H9 (cell line): ENCODE measurements around the gene MRLN. TPM values are rescaled to one million over a fixed set of nuclear protein-coding genes. Genes with fewer than 3 reads are reported as not detected.

ENCODE experiments used
- DNase-seq: peaks from one replicate; pipeline ENCODE4 v3.0.0-alpha.2; 2017
- H2AFZ ChIP-seq: one replicate; pipeline ENCODE4 v1.6.1; 2013; ENCODE audit warnings: mild to moderate bottlenecking, low read length, control low read depth, moderate library complexity
- H2AK5ac ChIP-seq: 2 replicates; pipeline ENCODE4 v1.6.1; 2013; ENCODE audit warnings: low read length, control low read depth, mixed read lengths; ENCODE audit not compliant: insufficient read length
- H2BK120ac ChIP-seq: one replicate; pipeline ENCODE4 v1.6.1; 2013; ENCODE audit warnings: low read depth, mild to moderate bottlenecking, low read length, control low read depth, inconsistent platforms; ENCODE audit not compliant: poor library complexity, severe bottlenecking
- H2BK12ac ChIP-seq: 2 replicates; pipeline ENCODE4 v1.6.1; 2013; ENCODE audit warnings: low read length, control low read depth, mixed read lengths, low read depth; ENCODE audit not compliant: insufficient read length
- H2BK15ac ChIP-seq: 2 replicates; pipeline ENCODE4 v1.6.1; 2013; ENCODE audit warnings: low read depth, low read length, control low read depth
- H2BK20ac ChIP-seq: one replicate; pipeline ENCODE4 v1.6.1; 2013; ENCODE audit warnings: low read depth, mild to moderate bottlenecking, low read length, control low read depth, inconsistent platforms; ENCODE audit not compliant: poor library complexity, severe bottlenecking
- H2BK5ac ChIP-seq: 2 replicates; pipeline ENCODE4 v1.6.1; 2013; ENCODE audit warnings: low read length, control low read depth, mixed read lengths; ENCODE audit not compliant: insufficient read length
- H3K14ac ChIP-seq: 2 replicates; pipeline ENCODE4 v1.6.1; 2013; ENCODE audit warnings: low read length, control low read depth; ENCODE audit not compliant: insufficient read depth
- H3K18ac ChIP-seq: 2 replicates; pipeline ENCODE4 v1.6.1; 2013; ENCODE audit warnings: low read depth, mild to moderate bottlenecking, mixed read lengths, low read length, control low read depth; ENCODE audit not compliant: insufficient read length
- H3K23ac ChIP-seq: 2 replicates; pipeline ENCODE4 v1.6.1; 2013; ENCODE audit warnings: low read length, control low read depth, mixed read lengths, low read depth; ENCODE audit not compliant: insufficient read length
- H3K23me2 ChIP-seq: 2 replicates; pipeline ENCODE4 v1.6.1; 2013; ENCODE audit warnings: low read depth, mild to moderate bottlenecking, mixed read lengths, low read length, control low read depth; ENCODE audit not compliant: insufficient read length, poor library complexity, severe bottlenecking
- H3K27ac ChIP-seq: 2 replicates; pipeline ENCODE4 v1.5.1; 2013; ENCODE audit warnings: low read length, control low read depth, mixed read lengths, low read depth; ENCODE audit not compliant: insufficient read length
- H3K27me3 ChIP-seq: 2 replicates; pipeline ENCODE4 v1.6.1; 2013; ENCODE audit warnings: low read length, control low read depth, inconsistent platforms; ENCODE audit not compliant: insufficient read depth
- H3K4ac ChIP-seq: 2 replicates; pipeline ENCODE4 v1.6.1; 2013; ENCODE audit warnings: low read depth, mild to moderate bottlenecking, control low read depth, inconsistent platforms, low read length, moderate library complexity
- H3K4me1 ChIP-seq: 2 replicates; pipeline ENCODE4 v1.6.1; 2013; ENCODE audit warnings: low read length, control low read depth, inconsistent platforms; ENCODE audit not compliant: insufficient read depth
- H3K4me2 ChIP-seq: 2 replicates; pipeline ENCODE4 v1.6.1; 2013; ENCODE audit warnings: low read length, control low read depth, mixed read lengths; ENCODE audit not compliant: insufficient read length, insufficient read depth
- H3K56ac ChIP-seq: 2 replicates; pipeline ENCODE4 v1.6.1; 2013; ENCODE audit warnings: low read depth, mild to moderate bottlenecking, mixed read lengths, low read length, control low read depth; ENCODE audit not compliant: insufficient read length
- H3K79me1 ChIP-seq: 2 replicates; pipeline ENCODE4 v1.6.1; 2013; ENCODE audit warnings: low read depth, mild to moderate bottlenecking, moderate library complexity, low read length, control low read depth, inconsistent platforms; ENCODE audit not compliant: insufficient read depth, poor library complexity, severe bottlenecking
- H3K79me2 ChIP-seq: 2 replicates; pipeline ENCODE4 v1.6.1; 2013; ENCODE audit warnings: low read length, control low read depth, inconsistent platforms; ENCODE audit not compliant: insufficient read depth
- H3K9ac ChIP-seq: 2 replicates; pipeline ENCODE4 v1.6.1; 2013; ENCODE audit warnings: low read length, control low read depth, mixed read lengths; ENCODE audit not compliant: insufficient read length; ENCODE audit errors: extremely low read depth
- H3K9me3 ChIP-seq: one replicate; pipeline ENCODE4 v1.6.1; 2013; ENCODE audit warnings: low read depth, low read length, inconsistent platforms; ENCODE audit not compliant: control insufficient read depth
- H3T11ph ChIP-seq: one replicate; pipeline ENCODE4 v1.6.1; 2013; ENCODE audit warnings: mild to moderate bottlenecking, low read length, control low read depth, inconsistent platforms
- H4K20me1 ChIP-seq: one replicate; pipeline ENCODE4 v1.6.1; 2013; ENCODE audit not compliant: control insufficient read depth, insufficient read length, insufficient read depth
- H4K5ac ChIP-seq: 2 replicates; pipeline ENCODE4 v1.6.1; 2013; ENCODE audit warnings: low read depth, mild to moderate bottlenecking, mixed read lengths, low read length, control low read depth; ENCODE audit not compliant: insufficient read length
- H4K8ac ChIP-seq: replicated peaks from 2 replicates; pipeline ENCODE4 v1.6.1; 2013; ENCODE audit warnings: low read length, control low read depth, mixed read lengths, low read depth; ENCODE audit not compliant: insufficient read length
- H4K91ac ChIP-seq: 2 replicates; pipeline ENCODE4 v1.6.1; 2013; ENCODE audit warnings: low read depth, mild to moderate bottlenecking, moderate library complexity, mixed read lengths, low read length, control low read depth; ENCODE audit not compliant: insufficient read length
- H3K27ac Mint-ChIP-seq, 3 experiments: 2 replicates in 2 of 3; 3 replicates in 1 of 3; pipeline ENCODE4 v1.8.0; 2020 to 2021; ENCODE audit warnings: mixed read lengths in 3 of 3, mild to moderate bottlenecking in 1 of 3, moderate library complexity in 1 of 3
- H3K27me3 Mint-ChIP-seq: 2 replicates; pipeline ENCODE4 v1.8.0; 2021; ENCODE audit warnings: low read depth, mild to moderate bottlenecking, moderate library complexity, mixed read lengths
- H3K36me3 Mint-ChIP-seq, 3 experiments: 2 replicates in 2 of 3; 3 replicates in 1 of 3; pipeline ENCODE4 v1.8.0; 2020 to 2021; ENCODE audit warnings: low read depth in 3 of 3, mixed read lengths in 3 of 3; ENCODE audit not compliant: insufficient read depth in 1 of 3
- H3K4me1 Mint-ChIP-seq, 2 experiments: 2 replicates each; pipeline ENCODE4 v1.8.0; 2020; ENCODE audit warnings: mixed read lengths in 2 of 2
- H3K4me3 Mint-ChIP-seq, 2 experiments: 2 replicates in 1 of 2; 3 replicates in 1 of 2; pipeline ENCODE4 v1.8.0; 2020 to 2021; ENCODE audit warnings: mild to moderate bottlenecking in 2 of 2, mixed read lengths in 2 of 2, moderate library complexity in 1 of 2
- H3K9me3 Mint-ChIP-seq, 2 experiments: 2 replicates in 1 of 2; 3 replicates in 1 of 2; pipeline ENCODE4 v1.8.0; 2020; ENCODE audit warnings: mild to moderate bottlenecking in 2 of 2, mixed read lengths in 2 of 2, moderate library complexity in 1 of 2
- CTCF ChIP-seq: fragments of 200-600 bp; sonication (generic); conservative IDR thresholded peaks from 3 replicates; pipeline ENCODE4 v1.8.0; 2021; ENCODE audit warnings: antibody characterized with exemption, mild to moderate bottlenecking
- WGBS: extraction: QIAGEN DNeasy Blood & Tissue Kit; methylation state at CpG from one replicate; pipeline ENCODE4 v1.1.7; 2013; ENCODE audit warnings: missing lambda C conversion rate, low lambda C conversion rate, mixed read lengths; ENCODE audit not compliant: insufficient read length; ENCODE audit errors: extremely low coverage; 5-methylcytosine and 5-hydroxymethylcytosine counted together
- total RNA-seq: library from RNA; stranded (reverse); gene quantifications from 2 replicates; pipeline ENCODE4 v1.2.1, GENCODE V29; 2021

Gene MRLN
- total RNA-seq, 1 experiment from 2014 or later: not detected

GRCh38 chr10:59704630-59705029 is 48.6 kb downstream of the MRLN start:
- H2AK5ac ChIP-seq: no peak overlapping the region

More at GRCh38 chr10:59704630-59705029, 48.6 kb downstream of the MRLN start:
- Histone ChIP-seq H2AFZ (no peak overlapping the region), H3K79me1 (no peaks in the 10 kb centered on the region), H3K4me2 (no peak overlapping the region), H3K9me3 (no peaks in the 10 kb centered on the region), H2BK12ac (no peak overlapping the region), H3K23ac (no peak overlapping the region), H3T11ph (no peak overlapping the region), H3K18ac (no peak overlapping the region), H3K27me3 (no peaks in the 10 kb centered on the region; the same call in 1 of the 2 replicates), H3K79me2 (no peaks in the 10 kb centered on the region), H2BK15ac (no peak overlapping the region), H4K8ac (no peak overlapping the region), H4K91ac (no peak overlapping the region), H2BK5ac (no peak overlapping the region), H3K23me2 (peaks cover 12% of the 10 kb centered on the region), H3K27ac (no peak overlapping the region), H4K20me1 (no peaks in the 10 kb centered on the region), H4K5ac (no peak overlapping the region), H3K4me1 (no peaks in the 10 kb centered on the region; the same call in 1 of the 2 replicates), H3K56ac (no peak overlapping the region), H3K9ac (no peak overlapping the region), H3K14ac (no peak overlapping the region), H3K4ac (no peak overlapping the region), H2BK120ac (no peak overlapping the region), H2BK20ac (no peak overlapping the region)
- Mint-ChIP-seq H3K4me3 (no peak overlapping the region), H3K27ac (no peak overlapping the region), H3K4me1 (peaks cover 16 to 43% of the 10 kb centered on the region in 2 experiments), H3K27me3 (peaks cover 25% of the 10 kb centered on the region), H3K9me3 (peaks cover 0 to 3% of the 10 kb centered on the region in 2 experiments; a peak in 1 of 5 replicates), H3K36me3 (peaks cover 4 to 49% (median 6%) of the 10 kb centered on the region in 3 experiments; a peak in 6 of 7 replicates)
- DNase-seq: no peak
- TF ChIP-seq CTCF: no peak
- whole genome bisulfite sequencing: no CpG with 5 or more reads among the region's 2 CpGs
